ENCODE data around the gene TLE4. TPM values are rescaled to one million over a fixed set of nuclear protein-coding genes. Genes with fewer than 3 reads are reported as not detected.
"Not testable (repeated sequence)": the region's sequence is repeated elsewhere in the genome, so short reads cannot be mapped to it uniquely, and the experiment has no call there.

TLE4 gene
- polyA plus RNA-seq, 6 donors from 2014 or later, result 13.1 to 34.6 (median 26.0) TPM

DNA sequence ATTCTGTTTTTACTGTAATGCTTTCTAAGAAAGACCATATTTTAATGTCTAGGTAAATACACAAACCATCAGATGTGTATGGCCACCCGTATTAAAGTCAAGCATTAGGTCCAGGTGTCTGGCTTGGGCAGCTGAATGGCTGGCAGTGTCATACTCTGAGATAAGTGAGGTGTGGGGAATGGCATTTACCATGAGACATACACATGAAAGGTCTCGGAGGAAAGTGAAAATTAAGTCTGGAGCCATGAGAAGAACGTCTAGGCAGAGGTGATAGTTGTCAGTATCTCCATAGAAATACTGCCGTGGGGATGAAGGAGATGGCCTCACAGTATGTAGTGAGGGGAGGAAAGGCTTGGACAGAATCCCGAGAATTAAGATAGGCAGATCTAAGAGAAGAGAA, 164.3 kb downstream of the TLE4 start:
- DNase-seq, result no peak
- no peak overlapping the region for H3K4me3 Mint-ChIP-seq
- H3K36me3 Mint-ChIP-seq, result peaks cover 0 to 14% of the 10 kb centered on the region in 2 donors
- H3K4me1 Mint-ChIP-seq, result peaks cover 0 to 3% (median 0%) of the 10 kb centered on the region in 3 donors
- H3K27ac Mint-ChIP-seq, result no peak overlapping the region
- no peak for ATAC-seq (ENCODE audit: low read depth in 2 of 2)
- no peaks in the 10 kb centered on the region for H3K27me3 Mint-ChIP-seq
- peaks cover 0 to 11% (median 8%) of the 10 kb centered on the region in 7 donors for H3K9me3 Mint-ChIP-seq

GRCh38 chr9:79741381-79741780, 169.6 kb downstream of the TLE4 start:
- no peak for ATAC-seq (ENCODE audit: low read depth in 2 of 2)
- peaks cover 0 to 1% of the 10 kb centered on the region in 2 donors for H3K36me3 Mint-ChIP-seq
- peaks cover 0 to 2% (median 0%) of the 10 kb centered on the region in 7 donors for H3K9me3 Mint-ChIP-seq
- no peak overlapping the region for H3K4me3 Mint-ChIP-seq
- H3K27me3 Mint-ChIP-seq, result no peaks in the 10 kb centered on the region
- peaks cover 3 to 9% (median 3%) of the 10 kb centered on the region in 3 donors for H3K4me1 Mint-ChIP-seq
- H3K27ac Mint-ChIP-seq, result no peak overlapping the region
- DNase-seq, result no peak

- H3K27ac Mint-ChIP-seq, result no peak overlapping the region
- ATAC-seq (ENCODE audit: low read depth in 2 of 2), result no peak
- peaks cover 3 to 9% (median 3%) of the 10 kb centered on the region in 3 donors for H3K4me1 Mint-ChIP-seq
- H3K4me3 Mint-ChIP-seq, result no peak overlapping the region
- H3K9me3 Mint-ChIP-seq, result peaks cover 0 to 2% (median 0%) of the 10 kb centered on the region in 7 donors
- DNase-seq, result no peak
- no peaks in the 10 kb centered on the region for H3K36me3 Mint-ChIP-seq
- peaks cover 0 to 4% (median 0%) of the 10 kb centered on the region in 3 donors for H3K27me3 Mint-ChIP-seq
These were observed 170.5 kb downstream of the TLE4 start for GRCh38 chr9:79742110-79742721.

GRCh38 chr9:79744521-79744920, 172.8 kb downstream of the TLE4 start:
- DNase-seq (no peak), ATAC-seq (ENCODE audit: low read depth in 2 of 2) (no peak)
- H3K27me3 Mint-ChIP-seq, result peaks cover 0 to 13% (median 4%) of the 10 kb centered on the region in 3 donors
- peaks cover 3 to 9% (median 3%) of the 10 kb centered on the region in 3 donors for H3K4me1 Mint-ChIP-seq
- no peaks in the 10 kb centered on the region for H3K9me3 Mint-ChIP-seq
- no peak overlapping the region for H3K27ac Mint-ChIP-seq
- no peak overlapping the region for H3K4me3 Mint-ChIP-seq
- no peaks in the 10 kb centered on the region for H3K36me3 Mint-ChIP-seq

- Mint-ChIP-seq H3K9me3 (peaks cover 0 to 2% (median 0%) of the 10 kb centered on the region in 7 donors), H3K4me1 (peaks cover 3 to 9% (median 3%) of the 10 kb centered on the region in 3 donors), H3K27ac (no peak overlapping the region), H3K4me3 (no peak overlapping the region), H3K36me3 (no peaks in the 10 kb centered on the region), H3K27me3 (peaks cover 0 to 13% (median 4%) of the 10 kb centered on the region in 3 donors)
- ATAC-seq (ENCODE audit: low read depth in 2 of 2) (no peak), DNase-seq (no peak)
These were observed 174.1 kb downstream of the TLE4 start for GRCh38 chr9:79745752-79746336.

- H3K27me3 Mint-ChIP-seq, result peaks cover 0 to 12% (median 4%) of the 10 kb centered on the region in 3 donors
- not testable (repeated sequence) for ATAC-seq (ENCODE audit: low read depth in 2 of 2); H3K27ac Mint-ChIP-seq; DNase-seq; H3K4me1 Mint-ChIP-seq; H3K4me3 Mint-ChIP-seq; H3K36me3 Mint-ChIP-seq
- H3K9me3 Mint-ChIP-seq, result peaks cover 0 to 26% (median 12%) of the 10 kb centered on the region in 7 donors
These were observed 180.2 kb downstream of the TLE4 start for GRCh38 chr9:79751895-79752466.

- Mint-ChIP-seq H3K27me3 (no peaks in the 10 kb centered on the region), H3K36me3 (no peaks in the 10 kb centered on the region), H3K27ac (no peak overlapping the region), H3K4me3 (no peak overlapping the region), H3K9me3 (peaks cover 0 to 18% (median 9%) of the 10 kb centered on the region in 7 donors), H3K4me1 (no peaks in the 10 kb centered on the region)
- DNase-seq (no peak), ATAC-seq (ENCODE audit: low read depth in 2 of 2) (no peak)
These were observed 184.6 kb downstream of the TLE4 start for GRCh38 chr9:79756414-79756813.

DNA sequence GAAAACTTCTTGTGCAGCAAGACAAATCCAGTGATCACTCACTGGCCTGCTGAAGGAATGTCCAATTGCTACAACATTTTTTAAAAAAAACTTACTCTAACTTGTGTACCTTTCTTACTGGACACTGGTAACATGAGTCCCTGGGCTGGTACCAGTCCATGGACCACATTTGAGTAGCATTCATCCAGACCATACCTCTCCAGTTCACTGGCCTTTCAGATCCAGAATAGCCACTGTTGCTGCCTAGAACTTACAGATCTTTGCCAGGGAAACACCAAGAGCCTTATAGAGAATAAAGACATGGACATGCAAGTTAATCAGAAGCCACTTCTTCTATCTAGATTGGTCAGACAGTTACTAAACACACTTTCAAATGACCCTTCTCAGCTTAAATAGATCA, 185.3 kb downstream of the TLE4 start:
- Mint-ChIP-seq H3K9me3 (peaks cover 0 to 11% (median 5%) of the 10 kb centered on the region in 7 donors), H3K36me3 (no peaks in the 10 kb centered on the region), H3K27ac (no peak overlapping the region), H3K4me1 (no peaks in the 10 kb centered on the region), H3K27me3 (no peaks in the 10 kb centered on the region), H3K4me3 (no peak overlapping the region)
- ATAC-seq (ENCODE audit: low read depth in 2 of 2) (no peak), DNase-seq (no peak)

GRCh38 chr9:79757881-79758669, 186.3 kb downstream of the TLE4 start:
- Mint-ChIP-seq H3K36me3 (no peaks in the 10 kb centered on the region), H3K9me3 (peaks cover 0 to 4% (median 1%) of the 10 kb centered on the region in 7 donors), H3K4me1 (no peaks in the 10 kb centered on the region), H3K27me3 (no peaks in the 10 kb centered on the region), H3K4me3 (no peak overlapping the region), H3K27ac (no peak overlapping the region)
- DNase-seq (peak; percentile 9), ATAC-seq (ENCODE audit: low read depth in 2 of 2) (no peak)

- DNase-seq, result no peak
- Mint-ChIP-seq H3K36me3 (no peaks in the 10 kb centered on the region), H3K27ac (no peak overlapping the region), H3K9me3 (no peaks in the 10 kb centered on the region), H3K4me1 (no peaks in the 10 kb centered on the region), H3K4me3 (no peak overlapping the region), H3K27me3 (no peaks in the 10 kb centered on the region)
- no peak for ATAC-seq (ENCODE audit: low read depth in 2 of 2)
These were observed 187.7 kb downstream of the TLE4 start for GRCh38 chr9:79759460-79759859.

DNA sequence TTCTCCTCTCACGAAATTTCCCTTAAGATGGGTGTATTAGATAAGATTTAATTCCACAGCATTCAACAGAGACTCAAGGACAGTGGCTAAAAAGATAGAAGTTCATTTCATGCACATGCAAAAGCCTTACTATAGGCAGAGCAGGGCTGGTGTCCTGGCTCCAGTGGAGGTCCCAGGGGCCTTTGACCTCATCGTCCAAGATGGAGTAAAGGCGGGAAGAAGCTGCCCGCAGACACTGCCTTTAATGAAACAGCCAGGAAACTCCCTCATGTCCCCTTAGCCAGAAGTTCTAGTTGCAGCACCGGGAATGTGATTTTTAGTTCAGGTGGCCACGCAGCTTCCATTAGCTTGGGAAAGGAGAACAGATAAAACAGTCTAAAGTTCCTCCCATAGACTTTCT, 190.3 kb downstream of the TLE4 start:
- no peak overlapping the region for H3K27ac Mint-ChIP-seq

GRCh38 chr9:79763671-79764285, 192.0 kb downstream of the TLE4 start:
- H3K9me3 Mint-ChIP-seq, result no peaks in the 10 kb centered on the region
- peaks cover 2 to 9% (median 7%) of the 10 kb centered on the region in 3 donors for H3K4me1 Mint-ChIP-seq
- H3K36me3 Mint-ChIP-seq, result no peaks in the 10 kb centered on the region
- peaks cover 0 to 8% (median 0%) of the 10 kb centered on the region in 3 donors for H3K27me3 Mint-ChIP-seq
- H3K4me3 Mint-ChIP-seq, result no peak overlapping the region
- no peak overlapping the region for H3K27ac Mint-ChIP-seq
- ATAC-seq (ENCODE audit: low read depth in 2 of 2), result no peak
- DNase-seq, result no peak

More for the DNA sequence above, 190.3 kb downstream of the TLE4 start:
- Mint-ChIP-seq H3K9me3 (no peaks in the 10 kb centered on the region), H3K36me3 (no peaks in the 10 kb centered on the region), H3K4me1 (no peaks in the 10 kb centered on the region), H3K4me3 (no peak overlapping the region), H3K27me3 (no peaks in the 10 kb centered on the region)
- no peak for DNase-seq
- no peak for ATAC-seq (ENCODE audit: low read depth in 2 of 2)

DNA sequence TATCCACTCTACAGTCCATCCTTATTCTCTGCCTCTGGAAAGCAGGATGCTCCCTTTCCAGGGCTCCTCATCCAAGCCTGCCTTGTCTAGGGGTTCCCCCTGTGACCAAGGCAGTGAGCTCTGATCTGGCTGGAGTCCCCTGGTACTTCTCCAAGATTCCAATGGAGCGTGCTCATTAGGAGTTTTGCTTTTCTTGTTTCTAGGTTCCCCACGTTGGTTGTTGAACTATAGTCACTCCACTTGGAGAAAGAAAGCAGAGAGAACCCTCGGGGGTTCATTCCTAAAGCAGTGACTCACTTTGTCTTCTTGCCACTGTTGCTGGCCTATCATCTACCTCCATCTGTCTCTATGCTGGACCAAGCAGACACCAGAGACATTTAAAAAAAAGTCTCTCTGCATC, 192.6 kb downstream of the TLE4 start:
- Mint-ChIP-seq H3K9me3 (no peaks in the 10 kb centered on the region), H3K36me3 (no peaks in the 10 kb centered on the region), H3K4me3 (no peak overlapping the region), H3K27me3 (peaks cover 0 to 8% (median 0%) of the 10 kb centered on the region in 3 donors), H3K27ac (no peak overlapping the region), H3K4me1 (peaks cover 2 to 9% (median 7%) of the 10 kb centered on the region in 3 donors)
- ATAC-seq (ENCODE audit: low read depth in 2 of 2), result no peak
- no peak for DNase-seq
